Omental fat pad (tissue), 4 donors: ENCODE data around the gene DCAF12. TPM values are rescaled to one million over a fixed set of nuclear protein-coding genes. Genes with fewer than 3 reads are reported as not detected.
A peak's percentile ranks its signal among the peaks of the same experiment; 100 is the strongest.

ENCODE experiments used
- ATAC-seq: fragments of 150-250 bp; one replicate; pipeline ENCODE4 v1.9.1; 2016; ENCODE audit warnings: mild to moderate bottlenecking, moderate library complexity; ENCODE audit not compliant: low FRiP score
- DNase-seq: peaks from one replicate; pipeline ENCODE4 v3.0.0-alpha.2; 2019; ENCODE audit warnings: low spot score
- total RNA-seq, 4 donors: library from RNA; depleted of rRNA; stranded (reverse); fragments of >200 nt; gene quantifications; one replicate each; pipeline ENCODE4 v1.1.0, GENCODE V29; 2016
- TF ChIP-seq, protein P1 (sequence below), 3 donors: fragments of 450-650 bp; IDR thresholded peaks; one replicate each; pipeline ENCODE4 v1.5.1; 2016 to 2017; ENCODE audit warnings: antibody characterized with exemption in 3 of 3, mild to moderate bottlenecking in 3 of 3, moderate library complexity in 2 of 3

The DCAF12 gene
- total RNA-seq, 4 donors from 2014 or later, result 25.3 to 33.4 (median 29.3) TPM

DNA sequence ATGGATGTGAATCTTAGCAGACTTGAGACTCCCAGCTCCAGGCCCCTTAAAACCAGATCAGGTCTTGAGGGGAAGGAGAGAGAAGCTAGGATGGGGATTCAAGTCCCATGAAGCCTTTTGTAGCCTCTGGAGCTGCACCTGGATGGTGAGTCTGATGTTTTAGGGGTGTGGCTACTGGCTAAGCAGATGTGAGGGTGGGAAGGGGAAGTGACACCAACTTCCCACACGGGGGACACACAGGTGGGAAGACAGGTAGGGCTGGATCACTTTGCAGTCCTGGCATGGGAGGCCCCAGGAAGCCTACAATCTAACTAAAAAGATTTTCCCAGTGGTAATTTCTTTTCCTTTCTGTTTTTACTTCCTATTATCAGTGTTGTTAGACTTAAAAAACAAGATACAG is 39.1 kb downstream of the DCAF12 start:
- no peak for DNase-seq
- TF ChIP-seq, protein P1, sequence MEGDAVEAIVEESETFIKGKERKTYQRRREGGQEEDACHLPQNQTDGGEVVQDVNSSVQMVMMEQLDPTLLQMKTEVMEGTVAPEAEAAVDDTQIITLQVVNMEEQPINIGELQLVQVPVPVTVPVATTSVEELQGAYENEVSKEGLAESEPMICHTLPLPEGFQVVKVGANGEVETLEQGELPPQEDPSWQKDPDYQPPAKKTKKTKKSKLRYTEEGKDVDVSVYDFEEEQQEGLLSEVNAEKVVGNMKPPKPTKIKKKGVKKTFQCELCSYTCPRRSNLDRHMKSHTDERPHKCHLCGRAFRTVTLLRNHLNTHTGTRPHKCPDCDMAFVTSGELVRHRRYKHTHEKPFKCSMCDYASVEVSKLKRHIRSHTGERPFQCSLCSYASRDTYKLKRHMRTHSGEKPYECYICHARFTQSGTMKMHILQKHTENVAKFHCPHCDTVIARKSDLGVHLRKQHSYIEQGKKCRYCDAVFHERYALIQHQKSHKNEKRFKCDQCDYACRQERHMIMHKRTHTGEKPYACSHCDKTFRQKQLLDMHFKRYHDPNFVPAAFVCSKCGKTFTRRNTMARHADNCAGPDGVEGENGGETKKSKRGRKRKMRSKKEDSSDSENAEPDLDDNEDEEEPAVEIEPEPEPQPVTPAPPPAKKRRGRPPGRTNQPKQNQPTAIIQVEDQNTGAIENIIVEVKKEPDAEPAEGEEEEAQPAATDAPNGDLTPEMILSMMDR (IDR thresholded peaks at IDR 0.05), result no peak
- no peak for ATAC-seq

- no peak for ATAC-seq
- no peak for DNase-seq
- TF ChIP-seq, protein P1 (IDR thresholded peaks at IDR 0.05), result no peak
Measured at GRCh38 chr9:34086864-34087263, 39.6 kb downstream of the DCAF12 start.

DNA sequence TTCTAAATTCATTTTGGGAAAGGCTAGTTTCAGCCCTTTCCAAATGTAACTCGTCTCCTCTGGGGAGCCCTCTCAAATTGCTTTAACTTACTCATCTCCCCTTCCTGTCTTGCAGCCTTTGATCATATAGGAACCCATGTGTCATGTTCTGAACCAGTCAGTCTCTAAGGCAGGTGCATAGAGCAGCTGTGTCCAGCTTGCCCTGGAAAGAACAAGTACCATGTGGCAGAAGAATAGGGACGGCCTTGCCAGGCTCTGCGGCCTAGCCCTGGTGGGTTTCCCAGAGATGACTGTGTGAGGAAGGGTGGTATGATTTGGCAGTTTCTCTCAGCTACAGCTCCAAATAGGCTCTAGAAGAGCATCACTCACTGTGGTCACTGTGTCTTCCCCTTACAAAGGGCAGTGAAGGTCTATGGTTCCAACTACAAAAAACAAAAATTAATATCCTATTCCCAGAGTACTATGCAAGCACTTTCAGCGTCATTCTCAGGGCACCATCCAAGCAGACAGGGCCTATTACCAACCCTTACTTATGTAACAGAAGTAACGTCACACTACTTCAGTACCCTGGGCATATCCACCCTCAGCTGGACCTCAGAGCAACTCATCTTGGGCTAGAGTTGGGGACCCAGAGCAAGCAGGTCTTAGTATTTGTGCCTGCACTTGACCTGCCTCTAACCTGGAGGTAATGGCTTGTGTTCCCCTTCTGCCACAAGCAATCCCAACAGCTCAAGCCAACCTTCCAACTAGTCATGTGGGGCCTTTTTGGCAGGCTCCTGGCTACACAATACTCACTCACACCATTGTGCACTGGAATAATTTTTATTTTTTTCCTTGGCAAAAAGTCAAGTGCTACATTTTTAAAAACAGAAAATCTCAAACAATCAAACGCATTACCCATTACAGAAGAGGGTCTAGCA is 40.7 kb downstream of the DCAF12 start:
- DNase-seq (no peak), ATAC-seq (no peak)
- TF ChIP-seq, protein P1 (IDR thresholded peaks at IDR 0.05), result no peak

DNA sequence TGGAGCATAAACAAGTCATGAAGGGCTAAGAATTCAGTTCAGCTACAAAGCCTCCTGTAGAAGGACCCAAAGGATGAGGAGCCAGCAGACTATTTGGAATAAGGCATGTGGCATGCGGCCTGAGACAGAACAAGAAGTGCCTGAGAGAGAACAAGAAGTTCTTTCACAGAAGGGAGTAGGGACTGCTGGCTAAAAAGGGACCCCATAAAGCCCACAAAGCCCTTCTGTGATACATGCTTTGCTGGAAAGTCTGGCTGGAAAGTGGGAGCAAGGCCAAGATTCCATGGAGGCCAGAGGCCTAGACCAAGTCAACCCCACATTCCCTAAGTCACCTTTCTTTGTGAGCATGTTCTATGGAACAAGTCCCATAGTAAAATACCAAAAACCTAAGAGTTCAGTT is 41.9 kb downstream of the DCAF12 start:
- TF ChIP-seq, protein P1 (IDR thresholded peaks at IDR 0.05), result no peak
- DNase-seq (no peak), ATAC-seq (no peak)

DNA sequence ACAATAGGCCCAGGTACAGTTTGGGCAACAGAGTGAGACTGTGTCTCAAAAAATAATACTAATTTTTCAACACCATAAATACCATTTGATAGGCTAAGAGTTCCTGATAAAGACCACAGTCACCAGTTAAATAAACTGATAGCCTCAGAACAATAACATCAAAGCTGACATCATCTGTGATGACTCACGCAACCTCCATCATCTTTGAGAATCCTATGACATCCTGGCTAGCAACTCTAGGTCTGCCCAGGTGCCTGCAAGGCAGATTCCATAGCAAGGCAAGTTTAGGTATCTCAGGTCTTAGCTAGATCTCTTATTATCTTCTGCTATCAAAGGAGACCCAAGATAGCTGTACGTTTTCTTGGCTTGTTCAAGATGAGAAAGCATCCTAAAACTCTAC is 47.3 kb downstream of the DCAF12 start:
- TF ChIP-seq, protein P1 (IDR thresholded peaks at IDR 0.05), result no peak
- no peak for ATAC-seq

GRCh38 chr9:34072868-34073590 is 53.5 kb downstream of the DCAF12 start:
- ATAC-seq, result peak; percentile 97
- TF ChIP-seq, protein P1 (IDR thresholded peaks at IDR 0.05), result no peak
- no peak for DNase-seq

More for the DNA sequence above, 47.3 kb downstream of the DCAF12 start:
- no peak for DNase-seq
